IPS DF 6.9 (cell line): ENCODE measurements around the gene MYLIP.

Experiments used
- DNase-seq: peaks from one replicate; pipeline ENCODE4 v3.0.0-alpha.2; 2013; ENCODE audit warnings: low read depth, low spot score
- H3K27ac ChIP-seq: one replicate; pipeline ENCODE4 v1.5.1; 2013; ENCODE audit warnings: low read length, control low read depth
- H3K27me3 ChIP-seq: 2 replicates; pipeline ENCODE4 v1.6.1; 2013; ENCODE audit warnings: mild to moderate bottlenecking, low read length; ENCODE audit not compliant: control insufficient read depth, insufficient read depth
- H3K36me3 ChIP-seq: 2 replicates; pipeline ENCODE4 v1.6.1; 2013; ENCODE audit warnings: low read length; ENCODE audit not compliant: control insufficient read depth, insufficient read depth
- H3K4me1 ChIP-seq: 2 replicates; pipeline ENCODE4 v1.6.1; 2013; ENCODE audit warnings: low read length; ENCODE audit not compliant: control insufficient read depth, insufficient read depth
- H3K4me3 ChIP-seq: 2 replicates; pipeline ENCODE4 v1.5.1; 2013; ENCODE audit warnings: mild to moderate bottlenecking, low read length
- H3K9me3 ChIP-seq: 2 replicates; pipeline ENCODE4 v1.6.1; 2013; ENCODE audit warnings: low read length, inconsistent platforms; ENCODE audit not compliant: control insufficient read depth, insufficient read depth
- WGBS: extraction: QIAGEN DNeasy Blood & Tissue Kit; methylation state at CpG from one replicate; pipeline ENCODE4 v1.1.7; 2013; ENCODE audit warnings: mixed read lengths, missing lambda C conversion rate; ENCODE audit not compliant: insufficient read length, insufficient coverage; 5-methylcytosine and 5-hydroxymethylcytosine counted together

Gene MYLIP

GRCh38 chr6:16139556-16139955 is 10.7 kb downstream of the MYLIP start:
- H3K4me1 ChIP-seq, result no peaks in the 10 kb centered on the region; the same call in 1 of the 2 replicates
- WGBS, result no CpG with 5 or more reads among the region's 2 CpGs

DNA sequence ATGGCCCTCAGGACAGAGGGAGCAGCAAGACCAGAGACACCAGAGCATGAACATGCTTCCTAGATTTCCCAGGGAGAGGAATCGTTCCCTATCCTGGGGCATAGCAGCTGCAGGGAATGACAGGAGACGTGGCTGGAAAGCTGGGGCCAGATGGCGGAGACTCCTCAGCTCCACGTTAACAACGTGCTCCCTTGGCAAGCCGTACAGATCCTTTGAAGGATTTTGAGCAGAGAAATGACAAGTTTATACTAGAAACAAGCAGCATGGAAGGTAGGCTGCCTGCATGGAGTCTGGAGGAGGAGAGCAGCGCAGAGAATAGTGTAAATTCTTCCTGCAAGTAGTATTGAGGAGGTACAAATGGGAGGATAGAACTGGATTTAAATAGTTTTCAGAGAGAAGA is 11.7 kb downstream of the MYLIP start:
- Histone ChIP-seq H3K27ac (no peak overlapping the region), H3K27me3 (no peaks in the 10 kb centered on the region)

More at GRCh38 chr6:16139556-16139955, 10.7 kb downstream of the MYLIP start:
- no peak for DNase-seq
- Histone ChIP-seq H3K36me3 (peaks cover 11% of the 10 kb centered on the region; the same call in 1 of the 2 replicates), H3K4me3 (no peak overlapping the region), H3K9me3 (no peaks in the 10 kb centered on the region), H3K27ac (no peak overlapping the region), H3K27me3 (no peaks in the 10 kb centered on the region)

DNA sequence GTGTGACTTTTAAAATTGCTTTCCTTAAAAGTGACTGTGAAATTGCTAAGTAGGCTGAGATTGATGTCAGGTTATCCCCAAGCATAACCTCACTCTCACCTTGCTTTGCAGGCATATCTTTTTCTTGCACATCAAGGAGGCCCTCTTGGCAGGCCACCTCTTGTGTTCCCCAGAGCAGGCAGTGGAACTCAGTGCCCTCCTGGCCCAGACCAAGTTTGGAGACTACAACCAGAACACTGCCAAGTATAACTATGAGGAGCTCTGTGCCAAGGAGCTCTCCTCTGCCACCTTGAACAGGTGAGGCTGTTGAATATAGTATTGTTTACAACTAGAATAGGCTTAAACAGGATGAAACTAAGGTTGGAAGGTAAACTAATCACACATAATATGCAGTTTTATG is 12.6 kb downstream of the MYLIP start:
- Histone ChIP-seq H3K27ac (no peak overlapping the region), H3K27me3 (no peaks in the 10 kb centered on the region), H3K4me1 (no peaks in the 10 kb centered on the region; the same call in 1 of the 2 replicates), H3K4me3 (no peak overlapping the region), H3K36me3 (peaks cover 25% of the 10 kb centered on the region), H3K9me3 (no peaks in the 10 kb centered on the region)
- DNase-seq, result no peak

More for the DNA sequence above, 11.7 kb downstream of the MYLIP start:
- DNase-seq, result no peak
- no peak overlapping the region for H3K4me3 ChIP-seq
- peaks cover 20% of the 10 kb centered on the region for H3K36me3 ChIP-seq
- no CpG with 5 or more reads among the region's 7 CpGs for WGBS
- H3K4me1 ChIP-seq, result no peaks in the 10 kb centered on the region; the same call in 1 of the 2 replicates
- H3K9me3 ChIP-seq, result no peaks in the 10 kb centered on the region

GRCh38 chr6:16145038-16145437 is 16.2 kb downstream of the MYLIP start:
- Histone ChIP-seq H3K9me3 (no peaks in the 10 kb centered on the region), H3K27me3 (no peaks in the 10 kb centered on the region), H3K4me1 (no peaks in the 10 kb centered on the region; the same call in 1 of the 2 replicates), H3K36me3 (peaks cover 31% of the 10 kb centered on the region), H3K27ac (no peak overlapping the region), H3K4me3 (no peak overlapping the region)
- no CpG with 5 or more reads among the region's 13 CpGs for WGBS
- DNase-seq, result no peak

- H3K9me3 ChIP-seq, result no peaks in the 10 kb centered on the region
- H3K36me3 ChIP-seq, result peaks cover 31% of the 10 kb centered on the region
- H3K4me3 ChIP-seq, result no peak overlapping the region
- WGBS, result no CpG with 5 or more reads among the region's 4 CpGs
- no peaks in the 10 kb centered on the region for H3K4me1 ChIP-seq
- H3K27me3 ChIP-seq, result no peaks in the 10 kb centered on the region
- DNase-seq, result no peak
- H3K27ac ChIP-seq, result no peak overlapping the region
These were observed 17.1 kb downstream of the MYLIP start for GRCh38 chr6:16146028-16146427.

- H3K4me3 ChIP-seq, result no peak overlapping the region
- H3K27ac ChIP-seq, result no peak overlapping the region
- no CpG with 5 or more reads among the region's 8 CpGs for WGBS
- no peak for DNase-seq
- no peaks in the 10 kb centered on the region for H3K9me3 ChIP-seq
- no peaks in the 10 kb centered on the region for H3K4me1 ChIP-seq
- H3K27me3 ChIP-seq, result no peaks in the 10 kb centered on the region
- H3K36me3 ChIP-seq, result peaks cover 29% of the 10 kb centered on the region
These were observed 17.7 kb downstream of the MYLIP start for GRCh38 chr6:16146527-16146955.

DNA sequence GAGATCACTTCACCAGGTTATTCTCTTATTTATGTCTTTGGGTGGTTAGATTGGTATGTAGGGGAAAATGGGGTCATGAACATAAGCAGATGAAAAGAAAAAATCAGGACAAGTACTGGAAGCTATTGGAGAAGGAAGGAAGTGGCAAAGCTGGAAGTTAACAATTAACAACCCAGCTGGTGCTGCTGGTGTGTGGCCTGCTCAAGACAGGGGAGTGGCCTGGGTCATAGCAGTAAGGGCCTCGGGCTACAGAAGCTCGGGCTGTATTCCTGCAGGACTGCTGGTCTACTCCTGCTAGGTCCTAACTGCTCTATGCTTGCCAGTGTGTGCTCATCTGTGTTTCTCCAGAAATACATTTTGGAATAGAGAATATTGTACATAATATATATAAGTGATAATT is 19.6 kb downstream of the MYLIP start:
- H3K36me3 ChIP-seq, result peaks cover 22% of the 10 kb centered on the region
- WGBS, result no CpG with 5 or more reads among the region's 2 CpGs

GRCh38 chr6:16149305-16149704 is 20.4 kb downstream of the MYLIP start:
- no peak overlapping the region for H3K4me3 ChIP-seq
- no peak overlapping the region for H3K27ac ChIP-seq
- H3K9me3 ChIP-seq, result no peaks in the 10 kb centered on the region
- H3K4me1 ChIP-seq, result no peaks in the 10 kb centered on the region
- no CpG with 5 or more reads among the region's 2 CpGs for WGBS
- no peak for DNase-seq
- peaks cover 22% of the 10 kb centered on the region for H3K36me3 ChIP-seq
- no peaks in the 10 kb centered on the region for H3K27me3 ChIP-seq

More for the DNA sequence above, 19.6 kb downstream of the MYLIP start:
- DNase-seq, result no peak
- no peak overlapping the region for H3K4me3 ChIP-seq
- no peaks in the 10 kb centered on the region for H3K27me3 ChIP-seq
- no peak overlapping the region for H3K27ac ChIP-seq
- no peaks in the 10 kb centered on the region for H3K9me3 ChIP-seq
- no peaks in the 10 kb centered on the region for H3K4me1 ChIP-seq

GRCh38 chr6:16150098-16150497 is 21.2 kb downstream of the MYLIP start:
- H3K4me1 ChIP-seq, result no peaks in the 10 kb centered on the region
- DNase-seq, result no peak
- peaks cover 15% of the 10 kb centered on the region for H3K36me3 ChIP-seq
- no CpG with 5 or more reads among the region's 7 CpGs for WGBS
- no peaks in the 10 kb centered on the region for H3K27me3 ChIP-seq
- H3K27ac ChIP-seq, result no peak overlapping the region
- H3K4me3 ChIP-seq, result no peak overlapping the region
- no peaks in the 10 kb centered on the region for H3K9me3 ChIP-seq

- no CpG with 5 or more reads among the region's 9 CpGs for WGBS
- Histone ChIP-seq H3K27me3 (no peaks in the 10 kb centered on the region), H3K36me3 (peaks cover 3% of the 10 kb centered on the region; the same call in 1 of the 2 replicates), H3K4me1 (no peaks in the 10 kb centered on the region), H3K27ac (no peak overlapping the region), H3K4me3 (no peak overlapping the region), H3K9me3 (no peaks in the 10 kb centered on the region)
- DNase-seq, result no peak
These were observed 24.4 kb downstream of the MYLIP start for GRCh38 chr6:16153211-16153820.

DNA sequence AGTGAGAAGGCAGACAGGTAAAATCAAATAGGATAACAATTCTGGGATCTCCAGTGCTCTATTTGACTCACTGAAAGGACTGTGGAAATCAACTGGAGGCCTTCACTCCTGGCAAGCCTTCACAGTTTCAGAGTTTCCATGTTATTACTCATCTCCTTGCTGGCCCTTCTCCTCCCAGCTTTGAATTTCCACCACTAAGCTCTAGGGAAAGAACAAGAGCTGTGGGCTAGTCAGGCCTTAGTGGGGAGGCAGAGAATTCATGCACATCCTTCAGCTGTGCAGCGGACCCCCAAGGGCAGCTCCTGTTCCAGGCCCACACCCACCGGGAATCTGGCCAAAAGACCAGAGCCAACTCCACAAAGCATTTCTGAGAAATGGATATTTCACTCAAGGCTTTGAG is 26.0 kb downstream of the MYLIP start:
- DNase-seq, result no peak
- WGBS, result no CpG with 5 or more reads among the region's 2 CpGs
- Histone ChIP-seq H3K27ac (no peak overlapping the region), H3K4me3 (no peak overlapping the region), H3K27me3 (no peaks in the 10 kb centered on the region), H3K4me1 (no peaks in the 10 kb centered on the region), H3K9me3 (no peaks in the 10 kb centered on the region), H3K36me3 (no peaks in the 10 kb centered on the region)
